Neural progenitor cell (in vitro differentiated cells): ENCODE results near the gene KLLN.

ENCODE experiments used
- EZH2 ChIP-seq: fragments of 200-600 bp; sonication (generic); IDR thresholded peaks from 2 replicates; pipeline ENCODE4 v1.6.1; 2017; ENCODE audit warnings: antibody characterized with exemption, mild to moderate bottlenecking, moderate library complexity
- TF ChIP-seq, protein P1 (sequence below): fragments of 200-600 bp; sonication (generic); IDR thresholded peaks from 2 replicates; pipeline ENCODE4 v1.5.1; 2017; ENCODE audit warnings: antibody characterized with exemption, mild to moderate bottlenecking

DNA sequence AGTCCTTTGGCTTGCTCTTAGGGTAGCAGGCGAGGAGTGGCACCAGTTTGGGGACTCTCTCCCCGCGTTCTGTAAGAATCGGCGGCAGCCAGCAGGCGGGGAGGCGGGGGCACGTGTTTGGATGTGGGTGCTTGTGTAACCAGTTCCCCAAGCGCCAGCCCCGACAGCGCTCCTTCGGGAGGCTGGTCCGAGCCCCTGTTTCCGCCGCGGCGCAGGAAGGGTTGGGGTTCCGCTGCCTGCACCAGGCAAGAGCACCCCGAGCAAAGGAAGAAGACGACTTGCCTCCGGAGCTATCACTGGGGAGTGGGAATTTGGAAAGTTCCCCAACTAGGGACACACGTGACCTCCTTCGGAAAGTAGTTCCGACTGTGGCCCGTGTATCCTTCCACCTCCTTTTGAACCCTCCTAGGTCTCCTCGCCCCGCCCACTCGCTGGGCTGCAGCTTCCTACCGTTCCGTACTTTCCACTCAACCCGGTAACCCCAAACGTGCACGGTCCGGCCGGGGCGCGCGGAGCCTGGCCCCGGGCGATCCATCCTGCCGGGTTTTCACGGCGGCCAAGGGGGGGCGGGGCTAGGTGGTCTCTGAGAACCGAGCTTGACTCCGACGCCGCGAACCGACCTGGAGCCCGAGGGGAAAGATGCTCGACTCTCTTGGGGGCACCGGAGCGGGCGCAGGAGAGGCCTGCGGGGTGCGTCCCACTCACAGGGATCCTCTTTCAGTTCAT is 1.2 kb downstream of the KLLN start:
- TF ChIP-seq EZH2, result no peak
- TF ChIP-seq, protein P1, sequence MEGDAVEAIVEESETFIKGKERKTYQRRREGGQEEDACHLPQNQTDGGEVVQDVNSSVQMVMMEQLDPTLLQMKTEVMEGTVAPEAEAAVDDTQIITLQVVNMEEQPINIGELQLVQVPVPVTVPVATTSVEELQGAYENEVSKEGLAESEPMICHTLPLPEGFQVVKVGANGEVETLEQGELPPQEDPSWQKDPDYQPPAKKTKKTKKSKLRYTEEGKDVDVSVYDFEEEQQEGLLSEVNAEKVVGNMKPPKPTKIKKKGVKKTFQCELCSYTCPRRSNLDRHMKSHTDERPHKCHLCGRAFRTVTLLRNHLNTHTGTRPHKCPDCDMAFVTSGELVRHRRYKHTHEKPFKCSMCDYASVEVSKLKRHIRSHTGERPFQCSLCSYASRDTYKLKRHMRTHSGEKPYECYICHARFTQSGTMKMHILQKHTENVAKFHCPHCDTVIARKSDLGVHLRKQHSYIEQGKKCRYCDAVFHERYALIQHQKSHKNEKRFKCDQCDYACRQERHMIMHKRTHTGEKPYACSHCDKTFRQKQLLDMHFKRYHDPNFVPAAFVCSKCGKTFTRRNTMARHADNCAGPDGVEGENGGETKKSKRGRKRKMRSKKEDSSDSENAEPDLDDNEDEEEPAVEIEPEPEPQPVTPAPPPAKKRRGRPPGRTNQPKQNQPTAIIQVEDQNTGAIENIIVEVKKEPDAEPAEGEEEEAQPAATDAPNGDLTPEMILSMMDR, result no peak
